ENCODE measurements around the gene RTEL1. TPM values are rescaled to one million over a fixed set of nuclear protein-coding genes. Genes with fewer than 3 reads are reported as not detected.

The RTEL1 gene
- total RNA-seq, 5 donors from 2014 or later (not counting 1 experiment from before 2014, with no cell fraction given) = 30.7 to 41.6 (median 36.8) TPM

- Histone ChIP-seq H3K27me3 (replicated peaks in 1 of 2; ENCODE audit: control insufficient read depth in 2 of 2, extremely low read depth in 1 of 2, insufficient read depth in 2 of 2, low read length in 1 of 2) (no peaks in the 10 kb centered on the region), H3K36me3 (ENCODE audit: control insufficient read depth in 2 of 2, extremely low read depth in 1 of 2, insufficient read depth in 1 of 2, low read length in 1 of 2) (peaks cover 20 to 23% of the 10 kb centered on the region in 2 donors), H3K27ac (ENCODE audit: low read length) (no peak overlapping the region), H3K9me3 (no peaks in the 10 kb centered on the region), H3K4me3 (ENCODE audit: control insufficient read depth in 1 of 2, extremely low read depth in 1 of 2, low read length in 1 of 2) (no peak overlapping the region), H3K4me1 (ENCODE audit: control insufficient read depth in 1 of 2, extremely low read depth in 1 of 2, insufficient read depth in 2 of 2, low read length in 2 of 2) (peaks cover 2 to 68% of the 10 kb centered on the region in 2 experiments)
- Mint-ChIP-seq H3K36me3 (peaks cover 5% of the 10 kb centered on the region), H3K27me3 (no peaks in the 10 kb centered on the region), H3K4me1 (peaks cover 0 to 39% (median 13%) of the 10 kb centered on the region in 3 donors), H3K9me3 (no peaks in the 10 kb centered on the region), H3K4me3 (no peak overlapping the region), H3K27ac (no peak overlapping the region)
- no peak for DNase-seq
- 95% methylated on average over 32 of the region's 43 CpGs for WGBS (ENCODE audit: insufficient coverage)
- POLR2A ChIA-PET = no interaction called here
- CTCF ChIA-PET = no interaction called here
- ATAC-seq (replicated peaks in 1 of 4) = no peak
Measured at GRCh38 chr20:63700199-63701050, 42.3 kb downstream of the RTEL1 start.

GRCh38 chr20:63701051-63701328 lies 42.9 kb downstream of the RTEL1 start:
- ChIA-PET POLR2A (no interaction called here), CTCF (no interaction called here)
- Mint-ChIP-seq H3K4me3 (no peak overlapping the region), H3K27ac (peak overlapping the region in 1 of 2 donors; percentile 36), H3K36me3 (peaks cover 5% of the 10 kb centered on the region), H3K27me3 (no peaks in the 10 kb centered on the region), H3K4me1 (peaks cover 0 to 37% (median 12%) of the 10 kb centered on the region in 3 donors), H3K9me3 (no peaks in the 10 kb centered on the region)
- H3K4me3 ChIP-seq (ENCODE audit: control insufficient read depth in 1 of 2, extremely low read depth in 1 of 2, low read length in 1 of 2) = no peak overlapping the region
- H3K27ac ChIP-seq (ENCODE audit: low read length) = no peak overlapping the region
- no peak for ATAC-seq (replicated peaks in 1 of 4)
- WGBS (ENCODE audit: insufficient coverage) = 60% methylated on average over 1 of the region's 5 CpGs
- DNase-seq = no peak
- H3K27me3 ChIP-seq (replicated peaks in 1 of 2; ENCODE audit: control insufficient read depth in 2 of 2, extremely low read depth in 1 of 2, insufficient read depth in 2 of 2, low read length in 1 of 2) = no peaks in the 10 kb centered on the region
- H3K36me3 ChIP-seq (ENCODE audit: control insufficient read depth in 2 of 2, extremely low read depth in 1 of 2, insufficient read depth in 1 of 2, low read length in 1 of 2) = peaks cover 20 to 26% of the 10 kb centered on the region in 2 donors
- no peaks in the 10 kb centered on the region for H3K9me3 ChIP-seq
- peaks cover 2 to 68% of the 10 kb centered on the region in 2 experiments for H3K4me1 ChIP-seq (ENCODE audit: control insufficient read depth in 1 of 2, extremely low read depth in 1 of 2, insufficient read depth in 2 of 2, low read length in 2 of 2)

- peaks cover 3 to 37% (median 11%) of the 10 kb centered on the region in 3 donors for H3K4me1 Mint-ChIP-seq
- H3K4me3 Mint-ChIP-seq = no peak overlapping the region
- H3K9me3 Mint-ChIP-seq = no peaks in the 10 kb centered on the region
- H3K36me3 Mint-ChIP-seq = peaks cover 5% of the 10 kb centered on the region
- POLR2A ChIA-PET = no interaction called here
- Histone ChIP-seq H3K36me3 (ENCODE audit: control insufficient read depth in 2 of 2, extremely low read depth in 1 of 2, insufficient read depth in 1 of 2, low read length in 1 of 2) (peaks cover 20 to 30% of the 10 kb centered on the region in 2 donors), H3K4me1 (ENCODE audit: control insufficient read depth in 1 of 2, extremely low read depth in 1 of 2, insufficient read depth in 2 of 2, low read length in 2 of 2) (peaks cover 1 to 68% of the 10 kb centered on the region in 2 experiments), H3K27ac (ENCODE audit: low read length) (no peak overlapping the region), H3K27me3 (replicated peaks in 1 of 2; ENCODE audit: control insufficient read depth in 2 of 2, extremely low read depth in 1 of 2, insufficient read depth in 2 of 2, low read length in 1 of 2) (no peaks in the 10 kb centered on the region), H3K4me3 (ENCODE audit: control insufficient read depth in 1 of 2, extremely low read depth in 1 of 2, low read length in 1 of 2) (no peak overlapping the region), H3K9me3 (no peaks in the 10 kb centered on the region)
- peak in 1 of 35 experiments; percentile 0 for DNase-seq
- no peaks in the 10 kb centered on the region for H3K27me3 Mint-ChIP-seq
- CTCF ChIA-PET = no interaction called here
- ATAC-seq (replicated peaks in 1 of 4) = no peak
- peak overlapping the region in 1 of 2 donors; percentile 36 for H3K27ac Mint-ChIP-seq
- 51% methylated on average over 9 of the region's 14 CpGs for WGBS (ENCODE audit: insufficient coverage)
Measured at GRCh38 chr20:63701329-63702035, 43.4 kb downstream of the RTEL1 start.

GRCh38 chr20:63702036-63702665 lies 44.0 kb downstream of the RTEL1 start:
- H3K4me1 Mint-ChIP-seq = peaks cover 9 to 41% (median 15%) of the 10 kb centered on the region in 3 donors
- DNase-seq (peak in 1 of 35 experiments; percentile 0), ATAC-seq (replicated peaks in 1 of 4) (no peak)
- Histone ChIP-seq H3K9me3 (no peaks in the 10 kb centered on the region), H3K27me3 (replicated peaks in 1 of 2; ENCODE audit: control insufficient read depth in 2 of 2, extremely low read depth in 1 of 2, insufficient read depth in 2 of 2, low read length in 1 of 2) (no peaks in the 10 kb centered on the region), H3K4me1 (ENCODE audit: control insufficient read depth in 1 of 2, extremely low read depth in 1 of 2, insufficient read depth in 2 of 2, low read length in 2 of 2) (peaks cover 0 to 68% of the 10 kb centered on the region in 2 experiments), H3K4me3 (ENCODE audit: control insufficient read depth in 1 of 2, extremely low read depth in 1 of 2, low read length in 1 of 2) (no peak overlapping the region), H3K27ac (ENCODE audit: low read length) (no peak overlapping the region), H3K36me3 (ENCODE audit: control insufficient read depth in 2 of 2, extremely low read depth in 1 of 2, insufficient read depth in 1 of 2, low read length in 1 of 2) (peaks cover 20 to 30% of the 10 kb centered on the region in 2 donors)
- H3K36me3 Mint-ChIP-seq = peaks cover 9% of the 10 kb centered on the region
- POLR2A ChIA-PET = no interaction called here
- H3K27me3 Mint-ChIP-seq = no peaks in the 10 kb centered on the region
- no peaks in the 10 kb centered on the region for H3K9me3 Mint-ChIP-seq
- CTCF ChIA-PET = no interaction called here
- WGBS (ENCODE audit: insufficient coverage) = 97% methylated on average over 13 of the region's 16 CpGs
- no peak overlapping the region for H3K4me3 Mint-ChIP-seq
- H3K27ac Mint-ChIP-seq = no peak overlapping the region

DNA sequence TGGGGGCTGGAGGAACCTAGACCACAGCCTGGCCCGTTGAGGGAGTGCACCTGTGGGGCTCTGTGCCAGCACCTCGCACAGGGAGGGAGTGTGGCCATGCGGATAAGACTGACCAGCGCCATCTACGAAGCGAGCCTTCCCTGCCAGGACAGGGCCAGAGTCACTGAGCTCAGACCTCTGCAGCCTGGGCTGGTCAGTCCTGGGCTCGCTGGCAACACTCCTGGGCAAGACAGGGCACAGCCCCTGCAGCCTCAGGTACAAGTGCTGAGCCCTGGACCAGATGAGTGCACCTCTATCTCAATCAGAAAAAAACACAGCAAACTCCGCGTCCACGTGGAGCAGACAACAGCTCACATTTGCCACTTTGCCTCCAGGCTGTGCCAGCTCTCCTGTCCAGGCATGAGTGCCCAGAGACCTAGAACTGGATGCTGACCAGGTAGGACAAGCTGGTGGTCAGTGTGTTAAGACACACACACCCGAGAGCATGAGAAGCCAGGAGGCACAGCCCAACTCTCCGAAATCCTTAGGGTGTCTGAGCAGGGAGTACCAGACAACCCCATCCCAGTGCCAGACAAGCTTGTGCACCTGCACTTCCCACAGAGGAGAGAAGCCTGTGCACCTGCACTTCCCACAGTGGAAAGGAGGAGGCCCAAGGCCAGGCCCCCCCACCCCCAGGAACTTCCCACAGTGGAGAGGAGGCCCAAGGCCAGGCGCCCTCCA lies 44.8 kb downstream of the RTEL1 start:
- Mint-ChIP-seq H3K4me1 (peaks cover 9 to 37% (median 13%) of the 10 kb centered on the region in 3 donors), H3K4me3 (no peak overlapping the region), H3K27ac (no peak overlapping the region), H3K27me3 (no peaks in the 10 kb centered on the region), H3K36me3 (peaks cover 9% of the 10 kb centered on the region), H3K9me3 (no peaks in the 10 kb centered on the region)
- no peaks in the 10 kb centered on the region for H3K27me3 ChIP-seq (replicated peaks in 1 of 2; ENCODE audit: control insufficient read depth in 2 of 2, extremely low read depth in 1 of 2, insufficient read depth in 2 of 2, low read length in 1 of 2)
- peak in 1 of 35 experiments; percentile 0 for DNase-seq
- CTCF ChIA-PET = interaction anchor here in 1 of 2 donors (0.5 to 0.6 kb wide), 2 partner anchors 364 to 400 kb away, joined by 4 read pairs; no protein-coding TSS in a partner anchor
- H3K9me3 ChIP-seq = no peaks in the 10 kb centered on the region
- no peak overlapping the region for H3K4me3 ChIP-seq (ENCODE audit: control insufficient read depth in 1 of 2, extremely low read depth in 1 of 2, low read length in 1 of 2)
- 93% methylated on average over 12 of the region's 13 CpGs for WGBS (ENCODE audit: insufficient coverage)
- H3K4me1 ChIP-seq (ENCODE audit: control insufficient read depth in 1 of 2, extremely low read depth in 1 of 2, insufficient read depth in 2 of 2, low read length in 2 of 2) = peaks cover 0 to 62% of the 10 kb centered on the region in 2 experiments
- POLR2A ChIA-PET = no interaction called here
- H3K27ac ChIP-seq (ENCODE audit: low read length) = no peak overlapping the region
- peaks cover 20 to 30% of the 10 kb centered on the region in 2 donors for H3K36me3 ChIP-seq (ENCODE audit: control insufficient read depth in 2 of 2, extremely low read depth in 1 of 2, insufficient read depth in 1 of 2, low read length in 1 of 2)
- ATAC-seq (replicated peaks in 1 of 4) = no peak

All from T-cell (primary cell).